GM18520 (cell line): Measurements from ENCODE around the gene C1orf141.
A peak's percentile ranks its signal among the peaks of the same experiment; 100 is the strongest.
"Not testable (repeated sequence)": the region's sequence is repeated elsewhere in the genome, so short reads cannot be mapped to it uniquely, and the experiment has no call there.

Experiments used
- ATAC-seq: cut with Tn5 transposase; IDR thresholded peaks from one replicate; pipeline ENCODE4 v1.9.1; 2021; ENCODE audit not compliant: unreplicated experiment

Gene C1orf141

GRCh38 chr1:67089685-67090208, 45.0 kb downstream of the C1orf141 start:
- no peak for ATAC-seq

DNA sequence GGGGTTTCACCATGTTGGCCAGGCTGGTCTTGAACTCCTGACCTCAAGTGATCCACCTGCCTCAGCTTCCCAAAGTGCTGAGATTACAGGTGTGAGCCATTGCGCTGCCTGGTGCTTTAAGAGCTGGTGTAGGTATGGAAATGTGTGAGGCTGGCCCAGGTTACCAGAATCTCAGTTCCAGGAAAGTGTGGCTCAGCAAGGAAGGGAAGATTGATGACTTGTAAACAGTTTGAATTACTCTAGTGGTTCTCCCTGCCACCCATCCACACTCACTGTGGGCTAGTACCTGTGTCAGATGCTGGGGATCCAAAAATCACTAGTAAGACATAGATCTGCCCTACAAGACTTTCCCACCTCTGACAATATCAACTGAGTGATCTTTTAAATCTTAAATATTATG, 46.3 kb downstream of the C1orf141 start:
- no peak for ATAC-seq

DNA sequence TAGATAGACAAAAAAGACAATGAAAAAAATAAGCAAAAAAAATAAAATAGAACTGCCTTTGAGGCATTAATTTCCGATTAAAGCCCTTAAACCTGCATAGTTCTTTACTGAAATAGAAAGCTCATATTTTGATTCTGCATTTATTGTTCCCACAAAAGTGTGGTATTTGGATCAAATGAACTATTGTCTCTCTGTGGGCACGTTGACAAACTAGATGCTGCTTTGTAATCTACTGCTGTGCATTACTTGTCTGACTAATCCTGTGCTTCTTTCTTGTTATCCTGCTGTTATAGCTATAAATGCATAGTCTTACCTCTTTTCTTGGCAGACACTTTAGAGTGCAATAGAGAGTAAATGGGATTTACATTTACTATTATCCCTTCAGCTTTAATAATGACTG, 49.4 kb downstream of the C1orf141 start:
- ATAC-seq = no peak

- no peak for ATAC-seq
Measured at GRCh38 chr1:67084765-67085318, 49.9 kb downstream of the C1orf141 start.

DNA sequence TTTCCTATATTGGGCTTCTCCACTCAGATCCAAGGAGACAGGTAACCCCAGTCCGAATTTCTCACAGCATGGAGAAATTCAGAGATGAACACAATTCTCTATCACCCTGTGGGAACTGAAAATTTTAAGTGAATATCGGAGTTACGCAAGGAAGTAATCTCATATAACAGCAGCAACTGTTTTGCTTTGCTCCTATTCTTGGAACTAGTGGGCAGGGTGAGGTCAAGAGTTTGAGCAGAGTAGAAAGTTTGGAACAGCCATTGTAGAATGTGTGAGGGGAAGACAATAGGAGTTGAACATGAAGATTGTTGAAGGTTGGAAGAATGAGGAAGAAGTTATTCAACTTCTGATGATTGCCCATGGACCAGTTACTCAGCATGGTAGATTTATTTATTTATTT, 56.5 kb downstream of the C1orf141 start:
- ATAC-seq = no peak

DNA sequence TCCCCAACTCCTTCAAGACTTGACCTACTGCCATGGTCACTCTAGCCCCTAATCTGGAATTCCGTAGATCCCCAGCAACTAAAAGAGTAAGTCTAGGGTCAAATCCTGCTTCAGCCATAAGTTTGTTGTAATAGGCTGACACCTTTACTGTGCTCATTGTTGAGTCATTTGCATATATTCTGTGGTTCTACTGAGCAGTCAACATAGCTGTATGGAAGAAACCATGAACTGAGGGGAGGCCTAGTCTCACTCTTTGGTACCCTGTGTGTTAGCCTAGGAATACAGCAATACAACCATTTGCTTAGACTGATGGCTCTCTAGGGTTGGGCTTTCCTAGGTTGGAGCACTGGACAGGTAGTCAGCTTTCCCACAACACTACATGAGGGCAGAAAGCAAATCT, 57.2 kb downstream of the C1orf141 start:
- ATAC-seq = no peak

DNA sequence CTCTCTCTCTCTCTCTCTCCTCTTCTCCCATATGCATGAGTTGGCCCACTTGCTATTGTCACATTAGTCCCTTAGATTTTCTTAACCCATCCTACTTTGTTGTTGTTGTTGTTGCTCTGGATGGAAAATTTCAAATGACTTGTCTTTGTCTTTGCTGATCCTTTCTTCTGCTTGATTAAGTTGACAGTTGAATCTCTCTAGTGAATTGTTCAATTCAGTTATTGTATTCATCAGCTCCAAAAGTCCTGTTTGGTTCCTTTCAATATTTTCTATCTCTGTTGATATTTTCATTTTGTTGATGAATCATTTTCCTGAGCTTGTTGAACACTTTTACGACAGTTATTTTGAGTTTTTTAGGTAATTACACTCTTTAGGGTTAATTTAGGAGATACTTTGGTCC, 62.0 kb downstream of the C1orf141 start:
- ATAC-seq = no peak

DNA sequence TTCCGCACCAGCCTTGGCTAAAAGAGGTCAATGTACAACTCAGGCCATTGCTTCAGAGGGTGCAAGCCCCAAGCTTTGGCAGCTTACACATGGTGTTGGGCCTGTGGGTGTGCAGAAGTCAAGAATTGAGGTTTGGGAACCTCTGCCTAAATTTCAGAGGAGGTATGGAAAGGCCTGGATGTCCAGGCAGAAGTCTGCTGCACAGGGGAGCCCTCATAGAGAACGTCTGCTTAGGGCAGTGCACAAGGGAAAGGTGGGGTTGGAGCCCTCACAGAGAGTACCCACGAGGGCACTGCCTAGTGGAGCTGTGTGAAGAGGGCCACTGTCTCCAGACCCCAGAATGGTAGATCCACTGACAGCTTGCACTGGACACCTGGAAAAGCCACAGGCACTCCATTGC, 67.1 kb downstream of the C1orf141 start:
- not testable (repeated sequence) for ATAC-seq

DNA sequence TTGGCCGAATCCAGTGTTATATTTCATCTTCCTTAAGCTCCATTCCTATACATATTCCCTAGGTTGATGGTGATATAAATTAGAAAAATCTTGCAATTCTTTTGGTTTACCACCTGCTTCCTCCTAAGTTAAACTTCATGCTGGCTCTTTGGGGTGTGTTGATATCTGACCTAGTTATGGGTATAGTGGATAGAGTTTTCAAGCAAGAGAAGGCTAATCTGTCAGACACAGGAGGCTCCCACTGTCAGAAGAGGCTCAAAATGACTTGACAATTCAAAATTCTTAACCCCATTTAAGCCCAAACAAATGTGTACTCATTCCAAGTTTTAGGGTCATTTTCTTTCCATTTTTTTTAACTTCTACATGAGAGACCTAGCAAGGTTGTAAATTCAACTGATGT, 72.4 kb downstream of the C1orf141 start:
- no peak for ATAC-seq

DNA sequence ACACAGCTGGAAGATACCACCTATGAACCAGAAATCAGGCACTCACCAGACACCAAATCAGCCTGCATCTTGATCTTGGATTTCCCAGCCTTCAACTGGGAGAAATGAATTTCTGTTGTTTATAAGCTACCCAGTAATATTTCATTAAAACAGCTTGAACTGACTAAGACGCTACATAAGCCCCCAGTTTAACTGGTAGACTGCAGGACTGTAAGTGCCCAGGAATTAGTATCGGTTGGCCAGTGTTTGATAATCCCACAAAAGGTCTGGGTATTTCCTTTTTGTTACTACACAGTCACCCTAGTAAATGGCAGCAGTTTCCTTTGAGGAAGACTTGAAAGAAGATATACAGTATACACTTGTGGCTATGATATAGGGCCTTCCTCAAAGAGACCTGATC, 73.5 kb downstream of the C1orf141 start:
- no peak for ATAC-seq

- no peak for ATAC-seq
Measured at GRCh38 chr1:67060811-67061218, 74.0 kb downstream of the C1orf141 start.

DNA sequence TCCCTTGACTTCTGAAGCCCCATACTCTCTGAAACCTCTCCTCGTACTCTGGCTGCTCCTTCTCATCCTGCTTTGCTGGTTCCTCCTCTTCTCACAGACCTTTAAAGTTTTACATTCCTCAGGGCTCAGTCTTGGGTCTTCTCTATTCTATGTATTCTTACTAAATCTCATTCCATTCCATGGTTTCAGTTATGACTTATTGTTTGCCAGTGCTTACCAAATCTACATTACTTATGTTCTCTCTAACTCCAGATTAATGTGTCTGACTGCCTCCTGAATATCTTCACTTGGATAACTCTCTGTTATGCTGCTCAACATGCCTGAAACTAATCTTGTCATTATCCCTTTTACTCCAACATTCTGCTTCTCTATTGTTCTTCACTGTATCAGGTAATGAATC, 75.4 kb downstream of the C1orf141 start:
- no peak for ATAC-seq

GRCh38 chr1:67058761-67059160, 76.0 kb downstream of the C1orf141 start:
- no peak for ATAC-seq

DNA sequence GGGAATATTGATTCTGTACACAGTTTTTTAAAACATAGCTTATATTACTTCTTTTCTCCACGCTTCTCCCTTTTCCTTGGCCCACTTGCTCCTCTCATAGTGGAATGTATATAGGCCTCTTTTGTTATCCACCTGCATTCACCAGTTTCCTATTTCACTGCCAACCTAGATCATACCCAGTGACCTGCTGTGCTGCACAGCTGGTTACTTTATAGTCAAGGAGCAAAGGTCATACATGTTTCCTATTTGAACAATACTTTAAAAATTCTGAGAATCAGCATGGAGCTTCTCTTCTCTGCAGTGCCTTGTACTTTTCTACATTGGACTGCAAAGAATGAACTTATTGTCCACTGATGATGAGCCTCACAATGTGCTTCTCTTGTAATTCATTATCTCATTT, 76.5 kb downstream of the C1orf141 start:
- ATAC-seq = no peak

GRCh38 chr1:67053785-67054772, 80.7 kb downstream of the C1orf141 start, which contains the start of gene SLC35D1:
Gene SLC35D1, minus strand, starts transcription at chr1:67054148. Its CDS starts 135 bp downstream, at chr1:67054013.
- peak; percentile 67 for ATAC-seq

DNA sequence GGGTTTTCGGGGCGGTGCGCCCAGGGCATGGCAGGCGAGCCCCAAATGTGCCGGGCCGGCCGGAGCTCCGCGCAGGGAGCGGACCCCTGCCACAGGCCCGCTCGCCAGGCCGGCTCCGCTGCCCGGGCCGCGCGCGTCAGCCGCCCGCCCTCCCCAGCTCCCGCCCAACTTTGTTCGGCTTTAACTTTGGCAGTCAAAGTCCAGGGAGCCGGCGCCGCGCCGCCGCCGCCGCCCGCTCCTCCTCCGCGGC, 81.3 kb downstream of the C1orf141 start:
- peak; percentile 18 for ATAC-seq

- ATAC-seq = peak; percentile 2
Measured at GRCh38 chr1:67052741-67053534, 81.8 kb downstream of the C1orf141 start.

GRCh38 chr1:67051196-67051595, 83.6 kb downstream of the C1orf141 start:
- ATAC-seq = no peak

GRCh38 chr1:67044631-67045270, 90.0 kb downstream of the C1orf141 start:
- ATAC-seq = no peak

- no peak for ATAC-seq
Measured at GRCh38 chr1:67043366-67043765, 91.4 kb downstream of the C1orf141 start.
